ENCODE results near the gene CLIP2. TPM values are rescaled to one million over a fixed set of nuclear protein-coding genes. Genes with fewer than 3 reads are reported as not detected.
"Not testable (repeated sequence)": the region's sequence is repeated elsewhere in the genome, so short reads cannot be mapped to it uniquely, and the experiment has no call there.

The CLIP2 gene
- total and polyA plus RNA-seq, 2 donors from 2014 or later, result 5.8 to 19.1 TPM

GRCh38 chr7:74412603-74413002, 123.4 kb downstream of the CLIP2 start:
- TF ChIP-seq, protein P1, sequence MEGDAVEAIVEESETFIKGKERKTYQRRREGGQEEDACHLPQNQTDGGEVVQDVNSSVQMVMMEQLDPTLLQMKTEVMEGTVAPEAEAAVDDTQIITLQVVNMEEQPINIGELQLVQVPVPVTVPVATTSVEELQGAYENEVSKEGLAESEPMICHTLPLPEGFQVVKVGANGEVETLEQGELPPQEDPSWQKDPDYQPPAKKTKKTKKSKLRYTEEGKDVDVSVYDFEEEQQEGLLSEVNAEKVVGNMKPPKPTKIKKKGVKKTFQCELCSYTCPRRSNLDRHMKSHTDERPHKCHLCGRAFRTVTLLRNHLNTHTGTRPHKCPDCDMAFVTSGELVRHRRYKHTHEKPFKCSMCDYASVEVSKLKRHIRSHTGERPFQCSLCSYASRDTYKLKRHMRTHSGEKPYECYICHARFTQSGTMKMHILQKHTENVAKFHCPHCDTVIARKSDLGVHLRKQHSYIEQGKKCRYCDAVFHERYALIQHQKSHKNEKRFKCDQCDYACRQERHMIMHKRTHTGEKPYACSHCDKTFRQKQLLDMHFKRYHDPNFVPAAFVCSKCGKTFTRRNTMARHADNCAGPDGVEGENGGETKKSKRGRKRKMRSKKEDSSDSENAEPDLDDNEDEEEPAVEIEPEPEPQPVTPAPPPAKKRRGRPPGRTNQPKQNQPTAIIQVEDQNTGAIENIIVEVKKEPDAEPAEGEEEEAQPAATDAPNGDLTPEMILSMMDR (IDR thresholded peaks at IDR 0.05; ENCODE audit: borderline replicate concordance, extremely low read depth, insufficient read depth), result no peak

DNA sequence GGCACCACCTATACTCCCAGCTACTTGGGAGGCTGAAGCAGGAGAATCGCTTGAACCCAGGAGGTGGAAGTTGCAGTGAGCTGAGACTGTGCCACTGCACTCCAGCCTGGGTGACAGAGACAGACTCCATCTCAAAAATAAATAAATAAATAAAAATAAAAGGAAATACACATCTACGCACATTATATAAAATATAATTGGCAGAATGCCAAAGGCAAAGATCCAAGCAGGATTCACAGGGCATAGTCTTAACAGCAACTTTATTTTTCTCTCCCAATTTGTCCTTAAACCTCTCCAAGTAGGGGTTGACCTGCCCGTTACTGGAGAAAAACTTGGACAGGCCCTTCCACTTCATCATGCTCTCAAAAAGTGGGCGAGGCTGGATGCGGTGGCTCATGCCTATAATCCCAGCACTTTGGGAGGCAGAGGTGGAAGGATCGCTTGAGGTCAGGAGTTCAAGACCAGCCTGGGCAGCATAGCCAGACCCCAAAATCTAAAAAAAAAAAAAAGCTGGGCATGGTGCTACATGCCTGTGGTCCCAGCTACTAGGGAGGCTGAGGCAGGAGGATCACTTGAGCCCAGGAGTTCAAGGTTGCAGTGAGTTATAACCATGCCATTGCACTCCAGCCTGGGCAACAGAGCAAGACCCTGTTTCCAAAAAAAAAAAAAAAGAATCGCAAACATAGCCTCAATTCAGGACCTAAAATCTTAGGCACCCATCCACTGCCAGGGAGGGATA, 125.6 kb downstream of the CLIP2 start:
- FAIRE-seq; H3K4me1 ChIP-seq (ENCODE audit: control insufficient read depth in 2 of 3, insufficient read depth in 2 of 3, low read depth in 1 of 3, low read length in 3 of 3); H3K9ac ChIP-seq (ENCODE audit: low read length in 3 of 3); H3K27me3 ChIP-seq (ENCODE audit: control insufficient read depth, insufficient read depth, low read length); DNase-seq; intact Hi-C loops (cut with DNase I); H3K27ac ChIP-seq (ENCODE audit: low read depth in 2 of 2, low read length in 2 of 2); H3K36me3 ChIP-seq (ENCODE audit: control insufficient read depth in 2 of 3, insufficient read depth in 3 of 3, low read length in 3 of 3); H3K9me3 ChIP-seq (ENCODE audit: control insufficient read depth in 2 of 3, insufficient read depth in 1 of 3, low read length in 3 of 3); H3K4me3 ChIP-seq (ENCODE audit: low read length in 3 of 3): not testable (repeated sequence)

More at GRCh38 chr7:74412603-74413002, 123.4 kb downstream of the CLIP2 start:
- Histone ChIP-seq H3K4me3 (ENCODE audit: low read length in 3 of 3) (no peak overlapping the region), H3K9ac (ENCODE audit: low read length in 3 of 3) (no peak overlapping the region), H3K27ac (ENCODE audit: low read depth in 2 of 2, low read length in 2 of 2) (no peak overlapping the region), H3K4me1 (ENCODE audit: control insufficient read depth in 2 of 3, insufficient read depth in 2 of 3, low read depth in 1 of 3, low read length in 3 of 3) (peaks cover 0 to 2% (median 0%) of the 10 kb centered on the region in 3 donors), H3K36me3 (ENCODE audit: control insufficient read depth in 2 of 3, insufficient read depth in 3 of 3, low read length in 3 of 3) (no peaks in the 10 kb centered on the region), H3K27me3 (ENCODE audit: control insufficient read depth, insufficient read depth, low read length) (no peaks in the 10 kb centered on the region), H3K9me3 (ENCODE audit: control insufficient read depth in 2 of 3, insufficient read depth in 1 of 3, low read length in 3 of 3) (no peaks in the 10 kb centered on the region)
- peak in 2 of 5 donors; percentile 10 to 23 for DNase-seq
- FAIRE-seq, result no peak
- intact Hi-C loops (cut with DNase I), result no loop called here

- H3K36me3 ChIP-seq (ENCODE audit: control insufficient read depth in 2 of 3, insufficient read depth in 3 of 3, low read length in 3 of 3), result no peaks in the 10 kb centered on the region
- no peak overlapping the region for H3K4me3 ChIP-seq (ENCODE audit: low read length in 3 of 3)
- TF ChIP-seq, protein P1 (IDR thresholded peaks at IDR 0.05; ENCODE audit: borderline replicate concordance, extremely low read depth, insufficient read depth), result peak; percentile 97
- no peaks in the 10 kb centered on the region for H3K27me3 ChIP-seq (ENCODE audit: control insufficient read depth, insufficient read depth, low read length)
- FAIRE-seq, result no peak
- peaks cover 0 to 3% (median 0%) of the 10 kb centered on the region in 3 donors for H3K4me1 ChIP-seq (ENCODE audit: control insufficient read depth in 2 of 3, insufficient read depth in 2 of 3, low read depth in 1 of 3, low read length in 3 of 3)
- intact Hi-C loops (cut with DNase I), result no loop called here
- H3K9ac ChIP-seq (ENCODE audit: low read length in 3 of 3), result no peak overlapping the region
- no peak overlapping the region for H3K27ac ChIP-seq (ENCODE audit: low read depth in 2 of 2, low read length in 2 of 2)
- H3K9me3 ChIP-seq (ENCODE audit: control insufficient read depth in 2 of 3, insufficient read depth in 1 of 3, low read length in 3 of 3), result no peaks in the 10 kb centered on the region
- peak; percentile 78 to 87 (median 86) for DNase-seq
Measured at GRCh38 chr7:74417419-74417971, 128.3 kb downstream of the CLIP2 start.

DNA sequence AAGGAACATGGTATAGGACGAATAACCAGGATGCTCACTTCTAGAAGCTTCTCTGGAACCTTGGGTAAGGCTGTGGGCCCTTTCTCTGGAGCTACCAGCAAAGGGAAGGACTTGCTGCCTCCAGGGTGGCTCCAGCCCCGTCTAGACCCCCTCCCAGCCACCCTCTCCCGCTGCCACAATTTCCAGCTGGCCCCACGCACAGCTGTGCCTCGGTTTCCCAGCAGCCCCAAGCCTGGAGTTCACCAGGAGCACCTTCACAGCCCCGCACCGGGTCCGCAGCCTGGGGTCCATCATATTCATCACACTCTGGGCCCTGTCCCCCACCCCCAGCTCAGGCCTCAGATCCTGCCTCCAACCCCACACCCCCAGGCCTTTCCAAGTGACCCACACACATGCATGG, 128.9 kb downstream of the CLIP2 start:
- DNase-seq, result peak in 2 of 5 donors; percentile 34 to 55
- no peak overlapping the region for H3K27ac ChIP-seq (ENCODE audit: low read depth in 2 of 2, low read length in 2 of 2)
- H3K9me3 ChIP-seq (ENCODE audit: control insufficient read depth in 2 of 3, insufficient read depth in 1 of 3, low read length in 3 of 3), result no peaks in the 10 kb centered on the region
- FAIRE-seq, result no peak
- intact Hi-C loops (cut with DNase I), result no loop called here
- H3K4me1 ChIP-seq (ENCODE audit: control insufficient read depth in 2 of 3, insufficient read depth in 2 of 3, low read depth in 1 of 3, low read length in 3 of 3), result peaks cover 0 to 3% (median 0%) of the 10 kb centered on the region in 3 donors
- no peaks in the 10 kb centered on the region for H3K36me3 ChIP-seq (ENCODE audit: control insufficient read depth in 2 of 3, insufficient read depth in 3 of 3, low read length in 3 of 3)
- H3K27me3 ChIP-seq (ENCODE audit: control insufficient read depth, insufficient read depth, low read length), result no peaks in the 10 kb centered on the region
- H3K9ac ChIP-seq (ENCODE audit: low read length in 3 of 3), result no peak overlapping the region
- TF ChIP-seq, protein P1 (IDR thresholded peaks at IDR 0.05; ENCODE audit: borderline replicate concordance, extremely low read depth, insufficient read depth), result no peak
- no peak overlapping the region for H3K4me3 ChIP-seq (ENCODE audit: low read length in 3 of 3)

Data from kidney (tissue), 14 donors.